ENCODE results near the gene PLCG2. TPM values are rescaled to one million over a fixed set of nuclear protein-coding genes. Genes with fewer than 3 reads are reported as not detected.

The PLCG2 gene
- total RNA-seq, 1 experiment from 2014 or later = 1.5 TPM

- DNase-seq (ENCODE audit: low read depth) = no peak
These were observed 64.6 kb downstream of the PLCG2 start for GRCh38 chr16:81843683-81844082.

- peak; percentile 70 for DNase-seq (ENCODE audit: low read depth)
These were observed 67.0 kb downstream of the PLCG2 start for GRCh38 chr16:81846105-81846504.

GRCh38 chr16:81848306-81848853 lies 69.3 kb downstream of the PLCG2 start:
- DNase-seq (ENCODE audit: low read depth) = no peak

GRCh38 chr16:81850197-81850944 lies 71.3 kb downstream of the PLCG2 start:
- no peak for DNase-seq (ENCODE audit: low read depth)

GRCh38 chr16:81852347-81852746 lies 73.3 kb downstream of the PLCG2 start:
- no peak for DNase-seq (ENCODE audit: low read depth)

- DNase-seq (ENCODE audit: low read depth) = no peak
These were observed 76.6 kb downstream of the PLCG2 start for GRCh38 chr16:81855552-81856153.

- DNase-seq (ENCODE audit: low read depth) = no peak
These were observed 81.5 kb downstream of the PLCG2 start for GRCh38 chr16:81860287-81861266.

- DNase-seq (ENCODE audit: low read depth) = peak; percentile 57
These were observed 82.4 kb downstream of the PLCG2 start for GRCh38 chr16:81861503-81861902.

GRCh38 chr16:81861915-81862314 lies 82.8 kb downstream of the PLCG2 start:
- peak; percentile 10 for DNase-seq (ENCODE audit: low read depth)

GRCh38 chr16:81863630-81864352 lies 84.7 kb downstream of the PLCG2 start:
- DNase-seq (ENCODE audit: low read depth) = no peak

- no peak for DNase-seq (ENCODE audit: low read depth)
These were observed 85.7 kb downstream of the PLCG2 start for GRCh38 chr16:81864646-81865382.

- DNase-seq (ENCODE audit: low read depth) = no peak
These were observed 87.8 kb downstream of the PLCG2 start for GRCh38 chr16:81866820-81867440.

- DNase-seq (ENCODE audit: low read depth) = no peak
These were observed 89.1 kb downstream of the PLCG2 start for GRCh38 chr16:81868057-81868748.

- DNase-seq (ENCODE audit: low read depth) = no peak
These were observed 90.2 kb downstream of the PLCG2 start for GRCh38 chr16:81869326-81869725.

- no peak for DNase-seq (ENCODE audit: low read depth)
These were observed 94.1 kb downstream of the PLCG2 start for GRCh38 chr16:81873206-81873605.

GRCh38 chr16:81873843-81874752 lies 95.0 kb downstream of the PLCG2 start:
- peak; percentile 38 for DNase-seq (ENCODE audit: low read depth)

- DNase-seq (ENCODE audit: low read depth) = no peak
These were observed 96.4 kb downstream of the PLCG2 start for GRCh38 chr16:81875461-81875860.

- peak; percentile 12 for DNase-seq (ENCODE audit: low read depth)
These were observed 97.3 kb downstream of the PLCG2 start for GRCh38 chr16:81876273-81876900.

Measured in Daoy (cell line).